Skin of body (tissue), 2 donors: ENCODE data around the gene PROSER1. TPM values are rescaled to one million over a fixed set of nuclear protein-coding genes. Genes with fewer than 3 reads are reported as not detected.
"Not testable (repeated sequence)": the region's sequence is repeated elsewhere in the genome, so short reads cannot be mapped to it uniquely, and the experiment has no call there.

ENCODE experiments used
- DNase-seq: peaks from one replicate; lab custom pipeline; 2025; lab: John Stamatoyannopoulos, UW
- total RNA-seq: library from RNA; depleted of rRNA; stranded (reverse); fragments of >200 nt; gene quantifications from one replicate; pipeline ENCODE4 v1.2.3, GENCODE V29; 2014

Gene PROSER1
- total RNA-seq, 1 donor from 2014 or later: 31.3 TPM

- DNase-seq: no peak
These were observed 12.5 kb downstream of the PROSER1 start for GRCh38 chr13:39025433-39025839.

GRCh38 chr13:39023761-39024160, 14.1 kb downstream of the PROSER1 start:
- DNase-seq: no peak

- DNase-seq: no peak
These were observed 14.6 kb downstream of the PROSER1 start for GRCh38 chr13:39023316-39023715.

GRCh38 chr13:39020853-39021462, 16.9 kb downstream of the PROSER1 start:
- no peak for DNase-seq

- DNase-seq: peak; percentile 19
These were observed 21.1 kb downstream of the PROSER1 start for GRCh38 chr13:39016787-39017186.

GRCh38 chr13:39016087-39016486, 21.8 kb downstream of the PROSER1 start:
- DNase-seq: no peak

- no peak for DNase-seq
These were observed 24.4 kb downstream of the PROSER1 start for GRCh38 chr13:39013462-39013861.

- DNase-seq: no peak
These were observed 25.3 kb downstream of the PROSER1 start for GRCh38 chr13:39012608-39013007.

- not testable (repeated sequence) for DNase-seq
These were observed 31.3 kb downstream of the PROSER1 start for GRCh38 chr13:39006371-39007111.

GRCh38 chr13:38998739-38999138, 39.1 kb downstream of the PROSER1 start:
- no peak for DNase-seq

- DNase-seq: no peak
These were observed 44.5 kb downstream of the PROSER1 start for GRCh38 chr13:38993381-38993780.

GRCh38 chr13:38990693-38991092, 47.2 kb downstream of the PROSER1 start, which contains the start of gene STOML3:
STOML3 (minus strand) TSS chr13:38990831; CDS start chr13:38990721, 110 bp downstream.
- no peak for DNase-seq

- DNase-seq: no peak
These were observed 56.8 kb downstream of the PROSER1 start for GRCh38 chr13:38981096-38981495.

GRCh38 chr13:38980750-38981078, 57.2 kb downstream of the PROSER1 start:
- no peak for DNase-seq

- DNase-seq: peak; percentile 69
These were observed 57.8 kb downstream of the PROSER1 start for GRCh38 chr13:38979891-38980749.

GRCh38 chr13:38970380-38971051, 67.4 kb downstream of the PROSER1 start:
- no peak for DNase-seq

- DNase-seq: no peak
These were observed 68.7 kb downstream of the PROSER1 start for GRCh38 chr13:38969187-38969586.

- DNase-seq: no peak
These were observed 70.4 kb downstream of the PROSER1 start for GRCh38 chr13:38967446-38967845.

- DNase-seq: no peak
These were observed 72.6 kb downstream of the PROSER1 start for GRCh38 chr13:38965281-38965680.

GRCh38 chr13:38960175-38960574, 77.7 kb downstream of the PROSER1 start:
- DNase-seq: no peak
